ENCODE data around the gene AP3B1. TPM values are rescaled to one million over a fixed set of nuclear protein-coding genes. Genes with fewer than 3 reads are reported as not detected.

AP3B1 gene
- polyA plus RNA-seq, 3 donors, result 20.3 to 39.8 (median 24.9) TPM

DNA sequence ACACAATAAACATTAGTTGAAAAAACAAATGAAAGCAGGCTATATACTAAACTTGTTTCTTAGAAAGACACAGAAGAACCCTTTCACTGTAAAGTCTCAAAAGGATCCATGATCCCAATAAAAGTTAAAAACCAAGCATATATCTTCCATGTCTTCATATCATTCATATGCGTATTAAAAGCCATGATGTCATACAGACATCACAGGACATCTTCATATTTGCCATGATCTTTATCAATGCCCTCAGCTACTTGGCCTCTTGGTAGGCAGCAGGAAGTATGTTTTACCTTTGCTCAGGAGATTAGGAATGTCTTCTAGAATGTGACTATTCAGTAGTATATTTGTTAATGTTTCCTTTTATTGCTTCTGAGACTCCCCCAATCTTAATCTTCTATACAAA is 16.8 kb downstream of the AP3B1 start:
- Histone ChIP-seq H3K27ac (ENCODE audit: low read depth in 1 of 2, low read length in 2 of 2) (no peak overlapping the region), H3K4me1 (ENCODE audit: control insufficient read depth in 1 of 2, insufficient read depth in 2 of 2, low read length in 2 of 2) (no peaks in the 10 kb centered on the region), H3K36me3 (replicated peaks in 1 of 2; ENCODE audit: control insufficient read depth in 1 of 2, insufficient read depth in 2 of 2, low read length in 2 of 2) (peaks cover 0 to 2% of the 10 kb centered on the region in 2 donors), H3K9me3 (replicated peaks in 1 of 2; ENCODE audit: control insufficient read depth in 1 of 2, insufficient read depth in 1 of 2, low read length in 2 of 2) (no peaks in the 10 kb centered on the region), H3K27me3 (ENCODE audit: control insufficient read depth in 2 of 2, insufficient read depth in 2 of 2, low read length in 2 of 2) (no peaks in the 10 kb centered on the region), H3K4me3 (replicated peaks in 1 of 3; ENCODE audit: low read depth in 2 of 3, low read length in 3 of 3) (no peak overlapping the region), H2AFZ (ENCODE audit: insufficient read depth, low read depth, low read length, poor library complexity, severe bottlenecking) (no peak overlapping the region), H3K9ac (ENCODE audit: insufficient read depth, low read length, poor library complexity, severe bottlenecking) (no peak overlapping the region), H3K79me2 (ENCODE audit: insufficient read depth, low read length) (peaks cover 99% of the 10 kb centered on the region), H3K4me2 (replicated peaks; ENCODE audit: extremely low read depth, low read length, poor library complexity, severe bottlenecking) (no peak overlapping the region), H4K20me1 (ENCODE audit: insufficient read depth, low read length) (peaks cover 93% of the 10 kb centered on the region)
- H3K27ac Mint-ChIP-seq, result no peak overlapping the region
- TF ChIP-seq, protein P1, sequence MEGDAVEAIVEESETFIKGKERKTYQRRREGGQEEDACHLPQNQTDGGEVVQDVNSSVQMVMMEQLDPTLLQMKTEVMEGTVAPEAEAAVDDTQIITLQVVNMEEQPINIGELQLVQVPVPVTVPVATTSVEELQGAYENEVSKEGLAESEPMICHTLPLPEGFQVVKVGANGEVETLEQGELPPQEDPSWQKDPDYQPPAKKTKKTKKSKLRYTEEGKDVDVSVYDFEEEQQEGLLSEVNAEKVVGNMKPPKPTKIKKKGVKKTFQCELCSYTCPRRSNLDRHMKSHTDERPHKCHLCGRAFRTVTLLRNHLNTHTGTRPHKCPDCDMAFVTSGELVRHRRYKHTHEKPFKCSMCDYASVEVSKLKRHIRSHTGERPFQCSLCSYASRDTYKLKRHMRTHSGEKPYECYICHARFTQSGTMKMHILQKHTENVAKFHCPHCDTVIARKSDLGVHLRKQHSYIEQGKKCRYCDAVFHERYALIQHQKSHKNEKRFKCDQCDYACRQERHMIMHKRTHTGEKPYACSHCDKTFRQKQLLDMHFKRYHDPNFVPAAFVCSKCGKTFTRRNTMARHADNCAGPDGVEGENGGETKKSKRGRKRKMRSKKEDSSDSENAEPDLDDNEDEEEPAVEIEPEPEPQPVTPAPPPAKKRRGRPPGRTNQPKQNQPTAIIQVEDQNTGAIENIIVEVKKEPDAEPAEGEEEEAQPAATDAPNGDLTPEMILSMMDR (IDR thresholded peaks at IDR 0.05), result no peak
- no peak for DNase-seq
- intact Hi-C loops (cut with micrococcal nuclease), result no loop called here
- peaks cover 9 to 23% of the 10 kb centered on the region in 2 donors for H3K36me3 Mint-ChIP-seq
- H3K4me3 Mint-ChIP-seq, result no peak overlapping the region
- peaks cover 0 to 3% (median 1%) of the 10 kb centered on the region in 7 donors for H3K9me3 Mint-ChIP-seq
- WGBS (ENCODE audit: insufficient coverage), result no CpG with 5 or more reads among the region's 1 CpG
- H3K27me3 Mint-ChIP-seq (ENCODE audit: low read depth in 3 of 3), result no peaks in the 10 kb centered on the region
- H3K4me1 Mint-ChIP-seq, result peaks cover 15% of the 10 kb centered on the region

DNA sequence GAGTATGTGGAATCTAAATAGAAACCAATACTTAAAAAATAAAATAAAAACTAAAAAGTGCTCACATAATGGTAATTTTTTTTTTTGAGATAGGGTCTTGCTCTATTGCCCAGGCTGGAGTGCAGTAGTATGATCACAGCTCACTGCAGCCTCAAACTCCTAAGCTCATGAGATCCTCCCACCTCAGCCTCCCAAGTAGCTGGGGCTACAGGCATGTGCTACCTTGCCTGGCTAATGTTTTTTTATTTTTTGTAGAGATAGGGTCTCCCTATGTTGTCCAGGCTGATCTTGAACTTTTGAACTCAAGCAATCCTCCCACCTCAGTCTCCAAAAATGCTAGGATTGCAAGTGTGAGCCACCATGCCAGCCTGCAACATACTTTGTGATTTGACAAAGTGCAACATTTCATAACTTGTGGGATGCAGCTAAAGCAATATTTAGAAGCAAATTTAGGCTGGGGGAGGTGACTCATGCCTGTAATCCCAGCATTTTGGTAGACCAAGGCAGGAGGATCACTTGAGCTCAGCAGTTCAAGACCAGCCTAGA is 18.4 kb downstream of the AP3B1 start:
- Histone ChIP-seq H3K4me3 (replicated peaks in 1 of 3; ENCODE audit: low read depth in 2 of 3, low read length in 3 of 3) (no peak overlapping the region), H3K36me3 (replicated peaks in 1 of 2; ENCODE audit: control insufficient read depth in 1 of 2, insufficient read depth in 2 of 2, low read length in 2 of 2) (peaks cover 2 to 6% of the 10 kb centered on the region in 2 donors), H3K4me1 (ENCODE audit: control insufficient read depth in 1 of 2, insufficient read depth in 2 of 2, low read length in 2 of 2) (no peaks in the 10 kb centered on the region), H3K27ac (ENCODE audit: low read depth in 1 of 2, low read length in 2 of 2) (no peak overlapping the region), H3K79me2 (ENCODE audit: insufficient read depth, low read length) (peaks cover 99% of the 10 kb centered on the region), H4K20me1 (ENCODE audit: insufficient read depth, low read length) (peaks cover 93% of the 10 kb centered on the region), H3K27me3 (ENCODE audit: control insufficient read depth in 2 of 2, insufficient read depth in 2 of 2, low read length in 2 of 2) (no peaks in the 10 kb centered on the region), H3K4me2 (replicated peaks; ENCODE audit: extremely low read depth, low read length, poor library complexity, severe bottlenecking) (no peak overlapping the region), H3K9me3 (replicated peaks in 1 of 2; ENCODE audit: control insufficient read depth in 1 of 2, insufficient read depth in 1 of 2, low read length in 2 of 2) (no peaks in the 10 kb centered on the region), H3K9ac (ENCODE audit: insufficient read depth, low read length, poor library complexity, severe bottlenecking) (no peak overlapping the region), H2AFZ (ENCODE audit: insufficient read depth, low read depth, low read length, poor library complexity, severe bottlenecking) (no peak overlapping the region)
- H3K27me3 Mint-ChIP-seq (ENCODE audit: low read depth in 3 of 3), result no peaks in the 10 kb centered on the region
- peaks cover 15% of the 10 kb centered on the region for H3K4me1 Mint-ChIP-seq
- H3K9me3 Mint-ChIP-seq, result peaks cover 0 to 3% (median 1%) of the 10 kb centered on the region in 7 donors
- intact Hi-C loops (cut with micrococcal nuclease), result no loop called here
- peak overlapping the region in 1 of 7 donors; percentile 21 for H3K27ac Mint-ChIP-seq
- no peak overlapping the region for H3K4me3 Mint-ChIP-seq
- DNase-seq, result no peak
- TF ChIP-seq, protein P1 (IDR thresholded peaks at IDR 0.05), result no peak
- H3K36me3 Mint-ChIP-seq, result peaks cover 17 to 18% of the 10 kb centered on the region in 2 donors
